GM21528 (cell line): Measurements from ENCODE around the gene SIRT2.
A peak's percentile ranks its signal among the peaks of the same experiment; 100 is the strongest.
"Not testable (repeated sequence)": the region's sequence is repeated elsewhere in the genome, so short reads cannot be mapped to it uniquely, and the experiment has no call there.

Source experiments
- ATAC-seq: cut with Tn5 transposase; IDR thresholded peaks from one replicate; pipeline ENCODE4 v1.9.1; 2021; ENCODE audit warnings: mild to moderate bottlenecking, moderate library complexity; ENCODE audit not compliant: unreplicated experiment, low FRiP score

The SIRT2 gene

DNA sequence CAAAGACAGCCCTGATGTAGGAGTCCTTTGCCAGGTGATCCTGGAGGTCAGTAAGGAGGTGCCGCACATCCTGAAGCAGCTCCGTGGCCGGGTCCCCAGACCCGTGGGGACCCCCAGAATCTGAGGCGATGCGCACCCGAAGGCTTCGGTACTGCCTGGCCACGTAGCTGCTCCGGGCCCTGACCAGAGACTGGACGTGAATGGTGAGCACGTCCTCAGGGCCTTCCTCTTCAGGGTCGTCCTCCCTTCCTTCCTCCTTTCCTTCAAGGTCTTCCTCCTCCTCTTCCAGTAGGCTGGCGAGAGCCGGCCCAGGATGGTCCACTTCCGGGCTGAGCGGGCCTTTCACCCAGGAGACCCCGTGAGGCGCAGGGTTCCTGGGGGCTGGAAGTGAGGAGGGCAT is 28.8 kb downstream of the SIRT2 start:
- no peak for ATAC-seq

DNA sequence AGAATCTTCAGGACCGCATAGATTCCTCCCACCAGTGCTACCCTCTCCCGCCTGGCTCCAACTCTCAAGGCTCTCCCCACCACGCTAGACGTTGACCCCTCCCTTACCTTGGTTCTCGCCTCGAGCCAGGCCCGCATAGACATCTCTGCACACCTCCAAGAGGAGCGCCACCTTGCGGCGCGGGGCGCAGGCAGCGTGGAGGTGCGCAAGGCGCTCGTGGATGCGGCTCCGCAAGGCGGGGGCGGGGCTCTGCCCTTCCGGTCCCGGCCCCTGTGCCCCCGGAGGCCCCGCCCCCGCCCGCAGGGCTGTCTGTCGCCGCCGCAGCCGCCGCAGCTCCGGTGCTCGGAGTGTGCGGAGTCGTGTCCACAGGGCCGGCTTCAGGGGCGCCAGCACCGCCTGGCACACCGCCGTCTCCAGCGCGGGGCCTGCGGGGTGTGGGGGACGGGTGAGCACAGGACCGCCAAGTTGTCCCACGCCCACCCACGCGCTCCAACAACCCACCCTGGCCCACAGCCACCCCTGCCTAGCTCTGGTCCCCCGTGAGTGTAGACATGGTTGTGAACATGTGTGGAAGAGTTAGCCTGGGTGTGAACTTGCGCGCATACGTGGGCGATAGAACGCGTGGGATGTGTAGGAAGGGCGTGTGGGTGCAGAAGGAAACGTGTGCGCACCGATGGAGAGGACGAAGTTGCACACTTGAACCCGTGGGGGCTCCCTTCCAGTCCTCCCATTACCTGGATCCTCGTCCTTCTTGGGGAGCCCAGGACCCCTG is 29.4 kb downstream of the SIRT2 start:
- peak; percentile 58 for ATAC-seq

DNA sequence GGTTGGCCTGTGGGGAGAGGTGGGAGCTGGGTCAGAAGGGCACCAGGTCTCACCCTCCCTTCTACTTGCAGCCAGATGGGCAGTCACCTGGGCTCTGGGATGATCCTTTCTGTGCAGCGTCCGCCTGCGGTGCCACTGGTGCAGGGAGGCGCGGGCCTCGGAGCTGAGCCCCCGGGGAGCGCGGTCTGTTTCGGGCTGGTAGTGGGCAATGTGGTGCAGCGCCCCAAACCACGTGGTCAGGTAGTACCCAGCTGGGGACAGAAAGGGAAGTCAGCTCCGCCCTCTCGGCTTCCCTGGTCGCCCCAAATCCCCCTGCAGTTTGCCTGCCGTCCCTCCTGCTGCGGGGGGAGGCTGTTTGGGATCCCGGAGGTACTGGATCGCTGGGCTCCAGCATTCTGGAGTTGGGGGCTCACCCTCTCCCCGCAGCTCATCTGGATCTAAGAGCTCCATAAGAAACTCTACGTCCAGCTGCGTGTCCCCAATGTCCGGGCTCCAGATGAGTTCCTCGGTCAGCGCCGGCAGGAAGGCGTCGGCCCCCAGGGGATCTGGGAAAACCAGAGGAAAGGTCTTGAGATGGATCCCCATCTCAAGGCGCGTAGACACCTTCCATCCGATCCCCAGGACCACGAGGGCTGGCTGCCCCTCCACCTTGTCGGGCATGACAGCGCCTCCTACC is 30.1 kb downstream of the SIRT2 start:
- ATAC-seq: no peak

DNA sequence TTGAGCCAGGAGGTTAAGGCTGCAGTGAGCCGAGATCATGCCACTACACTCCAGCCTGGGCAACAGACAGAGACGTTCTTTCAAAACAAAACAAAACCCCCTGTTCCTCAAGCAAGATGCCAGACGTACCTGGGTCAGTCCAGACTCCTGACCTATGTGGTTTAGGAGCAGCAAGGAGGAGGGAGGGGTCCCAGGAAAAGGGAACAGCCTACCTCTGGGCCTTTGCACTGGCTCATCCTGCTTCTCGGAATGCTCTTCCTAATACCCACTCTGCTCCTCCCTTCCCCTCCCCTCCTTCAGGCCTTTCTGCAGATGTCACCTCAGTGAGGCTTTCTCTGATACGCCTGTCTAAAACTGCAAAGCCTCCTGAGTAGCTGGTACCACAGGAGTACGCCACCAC is 30.9 kb downstream of the SIRT2 start:
- ATAC-seq: no peak

DNA sequence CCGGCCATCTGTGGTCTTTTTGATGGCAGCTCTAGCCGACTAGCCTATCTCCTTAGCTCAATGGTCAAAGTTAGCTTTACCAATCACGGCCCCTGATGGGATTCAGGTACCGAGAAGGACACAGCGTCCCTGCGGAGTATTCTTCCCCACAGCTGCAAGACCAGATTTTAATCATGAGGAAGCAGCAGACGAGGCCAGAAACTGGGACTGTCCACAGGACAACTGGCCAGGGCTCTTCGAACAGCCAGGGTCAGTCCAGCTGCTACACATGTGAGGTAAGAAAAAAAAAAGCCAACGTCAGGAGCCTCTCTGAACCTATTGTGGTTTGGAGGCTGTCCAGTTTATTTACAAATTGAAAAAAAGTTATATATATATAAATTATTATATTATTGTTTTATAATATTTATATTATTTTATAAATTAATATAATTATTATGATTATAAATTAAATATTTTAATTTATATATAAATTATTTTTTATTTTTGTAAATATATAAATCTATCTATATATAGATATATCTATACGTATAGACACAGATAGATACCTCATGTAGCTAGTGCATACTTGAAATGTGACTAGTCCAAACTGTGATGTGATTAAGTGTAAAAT is 32.1 kb downstream of the SIRT2 start:
- no peak for ATAC-seq

DNA sequence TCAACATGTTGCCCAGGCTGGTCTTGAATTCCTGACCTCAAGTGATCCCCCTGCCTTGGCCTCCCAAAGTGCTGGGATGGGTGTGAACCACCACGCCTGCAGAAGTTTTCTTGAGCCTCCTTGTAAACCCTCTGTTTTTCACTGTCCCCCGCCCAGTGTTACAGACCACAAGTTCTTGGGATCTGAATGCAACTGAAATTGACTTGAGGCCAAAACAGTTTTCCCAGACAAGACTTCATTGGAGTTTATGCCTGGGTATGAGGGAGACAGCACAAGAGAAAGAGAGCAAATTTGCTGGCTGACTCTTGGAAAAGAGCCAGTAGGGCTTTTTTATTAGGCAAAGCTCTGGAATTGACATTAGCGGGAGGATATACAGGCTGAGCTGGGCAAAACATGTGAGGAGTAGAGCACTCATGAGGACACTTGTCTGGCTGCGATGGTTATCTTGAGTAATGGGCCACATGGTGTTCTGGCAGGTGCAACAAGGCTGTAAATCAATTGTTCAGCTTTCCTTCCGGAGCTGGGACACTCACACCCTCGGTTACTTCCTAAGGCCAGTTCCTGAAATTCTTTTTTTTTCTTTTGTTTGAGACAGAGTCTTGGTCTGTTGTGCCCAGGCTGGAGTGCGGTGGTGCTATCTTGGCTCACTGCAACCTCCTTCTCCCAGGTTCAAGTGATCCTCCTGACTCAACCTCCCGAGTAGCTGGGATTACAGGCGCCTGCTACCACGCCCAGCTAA is 36.9 kb downstream of the SIRT2 start:
- no peak for ATAC-seq

DNA sequence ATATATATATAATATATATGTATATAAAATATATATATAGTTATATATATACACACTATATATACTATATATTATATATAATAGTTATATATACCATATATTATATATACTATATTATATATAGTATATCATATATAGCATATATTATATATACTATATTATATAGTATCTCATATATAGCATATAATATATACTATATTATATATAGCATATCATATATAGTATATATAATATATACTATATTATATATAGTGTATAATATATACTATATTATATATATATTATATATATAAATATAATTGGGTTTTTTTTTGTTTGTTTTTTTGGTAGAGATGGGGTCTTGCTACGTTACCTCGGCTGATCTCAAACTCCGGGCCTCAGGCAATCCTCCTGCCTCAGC is 38.0 kb downstream of the SIRT2 start:
- no peak for ATAC-seq

DNA sequence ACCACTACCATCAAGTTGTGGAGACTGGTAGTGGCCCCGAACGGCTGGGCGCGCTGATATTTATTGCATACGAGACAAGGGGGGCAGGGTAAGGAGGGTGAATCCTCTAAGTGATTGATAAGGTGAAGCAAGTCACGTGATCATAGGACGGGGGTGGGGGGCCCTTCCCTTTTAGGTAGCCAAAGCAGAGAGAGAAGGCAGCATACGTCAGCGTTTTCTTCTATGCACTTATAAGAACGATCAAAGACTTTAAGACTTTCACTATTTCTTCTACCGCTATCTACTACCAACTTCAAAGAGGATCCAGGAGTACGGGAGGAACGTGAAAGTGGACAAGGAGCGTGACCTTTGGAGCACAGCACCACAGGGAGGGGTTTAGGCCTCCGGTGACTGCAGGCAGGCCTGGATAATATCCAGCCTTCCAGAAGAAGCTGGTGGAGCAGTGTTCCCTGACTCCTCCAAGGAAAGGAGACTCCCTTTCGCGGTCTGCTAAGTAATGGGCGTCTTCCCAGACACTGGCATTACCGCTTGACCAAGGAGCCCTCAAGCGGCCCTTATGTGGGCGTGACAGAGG is 39.7 kb downstream of the SIRT2 start:
- ATAC-seq: not testable (repeated sequence)

DNA sequence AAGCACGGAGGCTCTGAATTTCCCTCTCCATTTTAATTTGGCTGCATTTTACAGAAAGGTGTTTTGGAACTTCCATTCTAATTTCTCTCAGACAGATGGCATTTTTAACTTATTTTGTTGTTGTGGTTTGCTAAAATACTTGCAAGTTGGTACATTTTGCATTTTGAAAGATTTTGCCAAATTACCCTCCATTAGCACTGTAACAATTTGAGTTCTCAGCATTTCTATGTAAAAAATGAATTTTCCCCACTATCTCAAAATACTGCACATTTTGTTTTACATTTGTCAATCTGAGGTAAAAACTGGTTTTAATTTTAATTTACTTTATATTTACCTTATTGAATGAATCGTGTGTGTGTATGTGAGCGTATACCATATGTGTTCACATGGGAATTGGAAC is 42.6 kb downstream of the SIRT2 start:
- no peak for ATAC-seq

DNA sequence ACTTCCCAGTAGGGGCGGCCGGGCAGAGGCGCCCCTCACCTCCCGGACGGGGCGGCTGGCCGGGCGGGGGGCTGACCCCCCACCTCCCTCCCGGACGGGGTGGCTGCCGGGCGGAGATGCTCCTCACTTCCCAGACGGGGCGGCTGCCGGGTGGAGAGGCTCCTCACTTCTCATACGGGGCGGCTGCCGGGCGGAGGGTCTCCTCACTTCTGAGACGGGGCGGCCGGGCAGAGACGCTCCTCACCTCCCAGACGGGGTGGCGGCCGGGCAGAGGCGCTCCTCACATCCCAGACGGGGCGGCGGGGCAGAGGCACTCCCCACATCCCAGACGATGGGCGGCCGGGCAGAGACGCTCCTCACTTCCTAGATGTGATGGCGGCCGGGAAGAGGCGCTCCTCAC is 43.7 kb downstream of the SIRT2 start:
- not testable (repeated sequence) for ATAC-seq

DNA sequence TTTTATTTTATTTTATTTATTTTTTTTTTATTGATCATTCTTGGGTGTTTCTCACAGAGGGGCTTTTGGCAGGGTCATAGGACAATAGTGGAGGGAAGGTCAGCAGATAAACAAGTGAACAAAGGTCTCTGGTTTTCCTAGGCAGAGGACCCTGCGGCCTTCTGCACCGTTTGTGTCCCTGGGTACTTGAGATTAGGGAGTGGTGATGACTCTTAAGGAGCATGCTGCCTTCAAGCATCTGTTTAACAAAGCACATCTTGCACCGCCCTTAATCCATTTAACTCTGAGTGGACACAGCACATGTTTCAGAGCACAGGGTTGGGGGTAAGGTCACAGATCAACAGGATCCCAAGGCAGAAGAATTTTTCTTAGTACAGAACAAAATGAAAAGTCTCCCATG is 44.5 kb downstream of the SIRT2 start:
- ATAC-seq: not testable (repeated sequence)

DNA sequence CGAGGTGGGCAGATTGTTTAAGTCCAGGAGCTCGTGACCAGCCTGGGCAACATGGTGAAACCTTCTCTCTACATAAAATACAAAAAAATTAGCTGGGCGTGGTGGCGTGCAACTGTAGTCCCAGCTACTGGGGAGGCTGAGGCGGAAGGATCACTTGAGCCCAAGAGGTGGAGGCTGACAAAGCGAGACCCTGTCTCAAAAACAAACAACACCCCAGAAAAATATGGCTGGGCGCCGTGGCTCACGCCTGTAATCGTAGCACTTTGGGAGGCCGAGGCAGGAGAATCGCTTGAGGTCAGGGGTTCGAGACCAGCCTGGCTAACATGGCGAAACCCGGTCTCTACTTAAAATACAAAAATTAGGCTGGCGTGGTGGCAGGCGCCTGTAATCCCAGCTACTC is 46.2 kb downstream of the SIRT2 start:
- no peak for ATAC-seq

DNA sequence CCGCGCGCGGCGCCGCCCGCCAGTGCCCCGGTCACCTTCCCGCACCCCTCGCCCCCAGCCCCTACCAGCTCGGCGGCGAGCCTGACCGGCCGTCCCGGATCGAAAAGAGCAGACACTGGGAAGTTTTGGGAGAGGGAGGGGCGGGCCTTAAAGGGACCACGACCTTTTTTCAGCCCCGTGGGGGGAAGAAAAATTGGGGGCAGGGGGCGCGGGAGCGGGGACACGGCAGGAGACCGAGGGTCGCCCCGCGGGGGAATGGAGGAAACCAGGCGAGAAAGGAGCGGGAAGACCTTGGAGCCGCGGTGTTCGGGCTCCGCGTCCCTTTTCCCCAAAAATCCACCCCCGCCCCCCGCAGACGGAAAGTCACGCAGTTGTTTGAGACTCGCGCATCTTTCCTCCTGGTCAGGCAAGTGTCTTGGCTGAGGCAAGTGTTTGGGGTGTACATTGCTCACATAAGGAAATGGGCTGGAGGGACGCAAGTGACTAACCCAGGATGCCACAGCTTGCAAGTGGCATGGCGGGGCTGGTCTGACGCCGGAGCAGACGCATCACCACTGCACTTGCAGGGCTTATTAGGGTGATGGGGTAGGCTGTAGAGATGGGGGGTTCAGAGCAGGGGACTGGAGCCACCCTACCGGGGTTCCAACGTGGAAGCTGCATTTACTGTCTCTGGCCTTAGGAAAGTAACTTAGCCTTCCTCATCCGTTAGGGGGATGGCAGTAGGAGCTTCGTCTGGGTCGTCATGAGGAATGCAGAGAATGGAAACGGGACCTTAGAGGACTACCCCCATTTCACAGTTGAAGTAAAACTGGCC is 47.0 kb downstream of the SIRT2 start:
- ATAC-seq: no peak

DNA sequence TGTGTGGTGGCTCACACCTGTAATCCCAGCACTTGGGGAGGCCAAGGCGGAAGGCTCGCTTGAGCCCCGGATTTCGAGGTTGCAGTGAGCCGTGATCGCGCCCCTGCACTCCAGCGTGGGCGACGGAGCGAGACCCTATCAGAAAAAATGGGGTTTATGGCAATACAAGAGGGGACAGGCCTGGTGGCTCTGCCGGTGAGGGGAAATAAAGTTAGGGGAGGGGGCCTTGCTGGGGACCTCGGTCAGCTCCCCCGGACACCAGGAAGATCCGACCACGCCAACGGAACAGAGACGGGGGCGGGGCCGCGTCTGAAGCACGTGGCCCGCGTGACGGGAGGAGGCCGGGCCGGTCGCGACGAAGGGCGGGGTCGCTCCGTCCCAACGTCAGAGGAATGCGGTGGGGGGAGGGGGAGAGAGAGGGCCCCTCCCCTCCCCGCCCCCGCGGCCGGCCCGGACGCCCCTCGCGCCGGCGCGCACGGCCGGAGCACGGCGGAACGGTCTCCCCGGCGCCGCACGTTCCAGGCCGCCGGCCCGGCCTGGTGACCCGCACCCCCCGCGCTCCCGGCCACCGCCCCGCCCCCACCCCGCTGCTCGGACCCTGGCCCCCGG is 47.7 kb downstream of the SIRT2 start:
- ATAC-seq: peak; percentile 15

DNA sequence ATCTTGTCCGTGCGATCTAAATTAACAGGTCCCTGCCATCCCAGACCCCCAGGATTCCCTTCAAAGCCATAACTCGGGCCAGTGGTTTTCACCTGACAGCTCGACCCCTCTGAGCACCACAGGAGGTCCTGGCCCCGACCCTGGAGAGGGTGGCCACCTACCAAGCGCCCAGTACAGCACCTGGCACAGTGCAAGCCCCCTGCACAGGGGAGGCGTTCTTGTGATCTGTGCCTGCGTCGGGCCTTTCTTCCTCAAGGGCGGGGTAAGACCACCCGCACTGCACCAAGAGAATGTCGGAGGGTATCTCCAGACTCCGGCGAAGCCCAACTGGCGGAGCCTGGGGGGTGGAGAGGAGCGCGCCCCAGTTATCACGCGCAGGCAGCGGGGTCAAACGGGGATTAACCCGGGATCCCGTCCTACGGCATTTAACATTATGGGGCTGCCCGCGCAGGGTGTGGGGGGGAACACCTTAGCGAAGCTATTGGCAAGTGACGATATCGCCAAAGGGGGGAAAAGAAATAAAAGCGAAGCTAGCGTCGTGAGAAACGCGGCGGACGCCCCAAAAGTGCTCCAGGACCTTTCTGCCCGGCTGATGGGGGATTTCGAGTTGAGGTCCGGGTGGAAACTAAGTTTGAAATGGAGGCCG is 48.3 kb downstream of the SIRT2 start:
- ATAC-seq: no peak

DNA sequence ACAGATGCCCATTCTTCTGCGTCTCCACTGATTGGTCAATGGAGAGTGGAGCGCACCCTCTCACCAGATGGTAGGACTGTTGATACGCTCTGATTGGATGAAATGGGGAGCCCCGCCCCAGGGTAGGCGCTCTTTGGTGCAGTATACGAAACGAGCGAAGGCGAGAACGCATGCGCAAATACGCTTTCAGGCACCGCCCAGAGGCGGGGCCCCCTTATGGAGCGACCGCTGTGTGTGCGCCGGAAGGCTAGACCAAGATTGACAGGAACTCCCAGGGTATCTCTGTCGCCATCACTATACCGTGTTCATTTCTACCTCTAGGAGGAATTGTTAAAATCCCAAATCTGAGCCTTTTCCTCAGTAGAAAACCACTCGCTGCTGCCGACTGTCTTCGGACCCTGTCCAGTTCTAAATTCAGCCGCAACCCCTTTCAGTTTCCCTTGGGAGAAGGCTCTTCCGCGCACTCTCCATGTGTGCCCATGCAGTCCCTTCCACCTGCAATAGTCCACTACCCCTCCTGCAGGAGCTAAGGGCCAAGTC is 48.9 kb downstream of the SIRT2 start:
- peak; percentile 66 for ATAC-seq

DNA sequence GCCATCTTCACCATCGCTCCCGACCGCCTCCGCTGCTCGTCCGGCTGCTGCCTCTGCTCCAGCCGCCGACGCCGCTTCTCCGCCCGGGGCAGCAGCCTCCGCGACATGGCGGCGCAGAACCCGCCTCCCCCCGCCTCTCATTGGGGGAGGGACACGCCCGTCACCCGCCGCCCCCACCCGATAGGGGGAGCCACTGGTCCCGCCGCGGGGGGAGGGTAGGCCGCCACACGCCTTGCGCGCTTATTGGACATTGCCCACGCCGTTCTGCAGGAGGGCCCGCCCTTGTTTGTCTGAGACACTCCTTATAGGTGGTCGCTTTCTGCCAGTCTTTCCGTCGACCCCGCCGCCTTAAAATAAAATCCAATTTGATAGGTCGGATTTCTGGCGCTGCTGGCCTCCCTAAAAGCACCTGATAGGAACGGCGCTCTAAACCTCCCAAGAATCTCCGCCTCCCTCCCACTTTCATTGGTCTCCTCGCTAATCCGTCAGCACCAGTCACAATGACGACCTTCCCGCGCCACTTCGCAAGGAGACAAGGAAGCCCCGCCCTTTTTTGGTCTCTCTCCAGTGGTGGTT is 49.5 kb downstream of the SIRT2 start, which contains the start of gene HNRNPL:
Gene HNRNPL, minus strand, starts transcription at position 127 of the 576 bp plus-strand sequence. Its CDS starts 20 bp downstream, at position 107.
- ATAC-seq: peak; percentile 61

DNA sequence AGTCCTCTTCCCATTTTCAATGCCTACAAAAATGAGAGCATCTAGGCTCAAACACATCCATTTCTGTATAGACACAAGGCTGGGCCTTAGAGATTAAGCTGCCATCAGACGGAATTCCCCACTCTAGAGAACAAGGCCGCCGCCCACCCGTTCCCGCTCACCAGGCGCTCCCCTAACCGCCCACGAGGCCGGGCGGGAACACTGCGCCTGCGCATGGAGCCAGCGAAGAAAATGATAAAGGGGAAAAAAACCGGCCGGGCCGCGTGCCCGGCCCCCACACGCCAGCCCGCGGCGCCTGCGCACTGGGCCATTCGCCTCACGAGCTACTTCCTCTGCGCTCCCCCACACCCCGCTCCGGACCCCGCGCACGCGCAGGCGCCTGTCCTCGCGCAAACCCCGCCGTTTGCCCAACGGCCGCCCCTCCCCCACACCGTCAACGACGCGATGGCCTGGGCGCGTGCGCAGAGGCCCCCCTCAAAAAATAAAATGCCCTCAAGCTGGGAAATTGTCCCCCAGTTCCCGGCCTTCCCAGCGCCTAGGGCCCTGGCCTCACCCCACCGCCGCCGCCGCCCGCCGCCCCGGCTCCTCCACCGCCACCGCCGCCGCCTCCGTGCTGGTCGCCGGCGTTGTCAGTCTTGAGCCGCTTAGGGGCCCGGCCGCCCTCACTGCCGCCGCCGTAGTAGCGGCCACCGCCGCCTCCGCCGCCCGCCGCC is 50.1 kb downstream of the SIRT2 start:
- ATAC-seq: peak; percentile 19
